ENCODE measurements around the gene SLC9B1. TPM values are rescaled to one million over a fixed set of nuclear protein-coding genes. Genes with fewer than 3 reads are reported as not detected.

The SLC9B1 gene
- total and polyA plus RNA-seq, 2 of the 8 experiments (the other 6 are each of a cell fraction or from before 2014, with no cell fraction given): 0.08 to 0.19 TPM

DNA sequence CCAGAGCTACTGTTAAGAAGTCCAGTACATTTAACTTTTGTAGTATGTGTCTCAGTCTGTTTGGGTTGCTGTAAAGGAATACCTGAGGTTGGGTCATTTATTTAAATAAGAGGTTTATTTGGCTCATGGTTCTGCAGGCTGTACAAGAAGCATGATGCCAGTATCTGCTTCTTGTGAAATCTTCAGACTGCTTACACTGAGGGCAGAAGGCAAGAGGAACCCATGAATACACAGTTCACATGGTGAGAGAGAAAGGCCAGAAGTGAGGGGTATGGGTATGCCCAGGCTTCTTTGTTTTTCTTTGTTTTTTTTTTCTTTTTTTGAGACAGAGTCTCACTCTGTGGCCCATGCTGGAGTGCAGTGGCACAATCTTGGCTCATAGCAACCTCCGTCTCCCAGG is 156.8 kb downstream of the SLC9B1 start:
- WGBS, 2 experiments (ENCODE audit: extremely low coverage in 1 of 2, insufficient coverage in 1 of 2, insufficient read length in 1 of 2, insufficient replicate concordance in 2 of 2, low coverage in 1 of 2, low lambda C conversion rate in 2 of 2, missing lambda C conversion rate in 1 of 2): 86% methylated on average over 1 of the region's 1 CpG; no CpG with 5 or more reads in 1 of the 2 experiments
- H2BK15ac ChIP-seq (ENCODE audit: low read length): no peak overlapping the region
- TF ChIP-seq EGR1 (IDR thresholded peaks at IDR 0.05; ENCODE audit: borderline replicate concordance, low read depth, low read length): no peak
- no peak for TF ChIP-seq POLR2AphosphoS5 (IDR thresholded peaks at IDR 0.05; ENCODE audit: low read depth, low read length)
- TF ChIP-seq TAF1 (IDR thresholded peaks at IDR 0.05; ENCODE audit: low read depth, low read length): no peak
- no peak for TF ChIP-seq CHD1 (IDR thresholded peaks at IDR 0.05; ENCODE audit: low read depth, low read length)
- no peak for TF ChIP-seq SP4 (IDR thresholded peaks at IDR 0.05; ENCODE audit: low read length)
- no peak for TF ChIP-seq TEAD4 (IDR thresholded peaks at IDR 0.05; ENCODE audit: low read depth, low read length)
- TF ChIP-seq KDM5A (IDR thresholded peaks at IDR 0.05; ENCODE audit: low read length): no peak
- TF ChIP-seq GTF2F1 (IDR thresholded peaks at IDR 0.05; ENCODE audit: borderline replicate concordance, low read depth, low read length): no peak
- no peak for TF ChIP-seq RNF2 (IDR thresholded peaks at IDR 0.05; ENCODE audit: borderline replicate concordance, low read depth, low read length, missing control alignments, poor library complexity, severe bottlenecking)
- no peak for TF ChIP-seq HDAC6 (IDR thresholded peaks at IDR 0.05; ENCODE audit: low read depth, low read length)
- no peak for TF ChIP-seq RXRA (IDR thresholded peaks at IDR 0.05; ENCODE audit: insufficient read depth, low read depth, low read length)
- no peak for TF ChIP-seq BACH1 (IDR thresholded peaks at IDR 0.05; ENCODE audit: low read length)
- no peak for TF ChIP-seq TCF12 (IDR thresholded peaks at IDR 0.05; ENCODE audit: low read depth, low read length)

More for the DNA sequence above, 156.8 kb downstream of the SLC9B1 start:
- no peak overlapping the region for H2BK5ac ChIP-seq (ENCODE audit: low read depth, low read length)
- no peaks in the 10 kb centered on the region for H3K4me1 ChIP-seq (replicated peaks in 1 of 4; ENCODE audit: control insufficient read depth in 3 of 4, insufficient read depth in 4 of 4, low read length in 3 of 4)
- no peak overlapping the region for H3K23ac ChIP-seq (ENCODE audit: insufficient read length)
- no peak overlapping the region for H4K5ac ChIP-seq (ENCODE audit: insufficient read length, low read depth, low read length)
- H3K4me3 ChIP-seq (ENCODE audit: extremely low read depth in 1 of 4, insufficient read depth in 2 of 4, low read depth in 3 of 4, low read length in 4 of 4): no peak overlapping the region
- H3K14ac ChIP-seq (ENCODE audit: insufficient read length): no peak overlapping the region
- ChIA-PET CTCF (ENCODE audit: partially characterized antibody) (interaction anchor here (0.9 kb wide), 1 partner anchor 22 kb away, joined by 3 read pairs; no protein-coding TSS in a partner anchor), POLR2A (ENCODE audit: partially characterized antibody) (interaction anchor here (1.4 to 1.6 kb wide), 2 partner anchors 35 to 36 kb away, joined by 3 to 4 read pairs; partner anchors contain the start of gene UBE2D3)
- no peak overlapping the region for H4K8ac ChIP-seq (ENCODE audit: extremely low read depth, insufficient read depth, low read length)
- H3K27ac ChIP-seq (ENCODE audit: low read depth, low read length): no peak overlapping the region
- H3K79me1 ChIP-seq (ENCODE audit: low read depth, low read length): no peaks in the 10 kb centered on the region
- no peak overlapping the region for H4K91ac ChIP-seq (replicated peaks; ENCODE audit: insufficient read length, low read length)
- no peak overlapping the region for H2BK12ac ChIP-seq (ENCODE audit: low read depth, low read length)
- no peak for FAIRE-seq
- H3K36me3 ChIP-seq (ENCODE audit: control insufficient read depth in 2 of 4, insufficient read depth in 4 of 4, low read length in 3 of 4): peaks cover 0 to 5% (median 2%) of the 10 kb centered on the region in 4 experiments; a peak in 2 of 8 replicates
- H3K9me3 ChIP-seq (ENCODE audit: insufficient read depth in 2 of 2, low read depth in 1 of 2, low read length in 1 of 2): peaks cover 5 to 7% of the 10 kb centered on the region in 2 experiments; a peak in 2 of 4 replicates
- no peak overlapping the region for H3K56ac ChIP-seq (replicated peaks; ENCODE audit: insufficient read length, low read depth, low read length)
- H3K4ac ChIP-seq (replicated peaks; ENCODE audit: insufficient read length, low read depth, low read length): no peak overlapping the region
- DNase-seq (ENCODE audit: low read depth in 1 of 2, low spot score in 2 of 2): no peak
- H2AK5ac ChIP-seq (ENCODE audit: low read depth, low read length): no peak overlapping the region
- H2BK20ac ChIP-seq (ENCODE audit: low read length): no peak overlapping the region
- H3K79me2 ChIP-seq (ENCODE audit: control insufficient read depth in 1 of 2, insufficient read depth in 2 of 2, low read length in 2 of 2): peaks cover 0 to 46% of the 10 kb centered on the region in 2 experiments; a peak in 2 of 4 replicates
- H4K20me1 ChIP-seq (replicated peaks in 1 of 2; ENCODE audit: control insufficient read depth in 1 of 2, insufficient read depth in 2 of 2, low read length in 2 of 2): no peaks in the 10 kb centered on the region
- H2AFZ ChIP-seq (ENCODE audit: low read length): no peak overlapping the region
- no peaks in the 10 kb centered on the region for H3K23me2 ChIP-seq (ENCODE audit: low read depth, low read length)
- no peak overlapping the region for H3K4me2 ChIP-seq (ENCODE audit: insufficient read depth in 1 of 2, low read depth in 2 of 2, low read length in 2 of 2)
- H3K27me3 ChIP-seq (replicated peaks in 1 of 4; ENCODE audit: control insufficient read depth in 3 of 4, extremely low read depth in 1 of 4, insufficient read depth in 3 of 4, low read length in 3 of 4): no peaks in the 10 kb centered on the region
- H2BK120ac ChIP-seq (replicated peaks; ENCODE audit: low read depth, low read length): no peak overlapping the region
- H3K18ac ChIP-seq (ENCODE audit: extremely low read depth, low read length): no peak overlapping the region
- no peak overlapping the region for H3K9ac ChIP-seq (replicated peaks in 1 of 4; ENCODE audit: extremely low read depth in 1 of 4, low read depth in 3 of 4, low read length in 3 of 4)

Measured in H1 (cell line).